ENCODE results near the gene TTC9C.
"Not testable (repeated sequence)": the region's sequence is repeated elsewhere in the genome, so short reads cannot be mapped to it uniquely, and the experiment has no call there.

Gene TTC9C

GRCh38 chr11:62709247-62710000 lies 18.9 kb upstream of the TTC9C start:
- peak; percentile 94 for DNase-seq (ENCODE audit: low read depth)

GRCh38 chr11:62710001-62710345 lies 18.3 kb upstream of the TTC9C start:
- DNase-seq (ENCODE audit: low read depth): no peak

GRCh38 chr11:62712276-62712812 lies 15.9 kb upstream of the TTC9C start:
- DNase-seq (ENCODE audit: low read depth): no peak

GRCh38 chr11:62712861-62713260 lies 15.4 kb upstream of the TTC9C start:
- no peak for DNase-seq (ENCODE audit: low read depth)

- DNase-seq (ENCODE audit: low read depth): no peak
Observed at GRCh38 chr11:62713343-62713742, 14.9 kb upstream of the TTC9C start.

GRCh38 chr11:62715150-62716130 lies 12.8 kb upstream of the TTC9C start:
- DNase-seq (ENCODE audit: low read depth): no peak

- no peak for DNase-seq (ENCODE audit: low read depth)
Observed at GRCh38 chr11:62716206-62716605, 12.1 kb upstream of the TTC9C start.

- DNase-seq (ENCODE audit: low read depth): no peak
Observed at GRCh38 chr11:62716816-62717215, 11.5 kb upstream of the TTC9C start.

- DNase-seq (ENCODE audit: low read depth): no peak
Observed at GRCh38 chr11:62719302-62719978, 8.8 kb upstream of the TTC9C start.

GRCh38 chr11:62721994-62722393 lies 6.3 kb upstream of the TTC9C start:
- no peak for DNase-seq (ENCODE audit: low read depth)

- DNase-seq (ENCODE audit: low read depth): no peak
Observed at GRCh38 chr11:62724171-62724570, 4.1 kb upstream of the TTC9C start.

- no peak for DNase-seq (ENCODE audit: low read depth)
Observed at GRCh38 chr11:62725646-62726045, 2.6 kb upstream of the TTC9C start.

GRCh38 chr11:62726156-62726914 lies 2.0 kb upstream of the TTC9C start:
- DNase-seq (ENCODE audit: low read depth): peak; percentile 10

- no peak for DNase-seq (ENCODE audit: low read depth)
Observed at GRCh38 chr11:62726915-62727164, 1.4 kb upstream of the TTC9C start.

GRCh38 chr11:62727165-62727871 lies 968 bp upstream of the TTC9C start, which contains the start of gene HNRNPUL2:
Gene HNRNPUL2 (minus strand): TSS chr11:62727457. CDS start chr11:62727156, 301 bp downstream.
- DNase-seq (ENCODE audit: low read depth): peak; percentile 99

- DNase-seq (ENCODE audit: low read depth): peak; percentile 72
Observed at GRCh38 chr11:62727872-62728170, 465 bp upstream of the TTC9C start.

GRCh38 chr11:62730076-62730475 lies 1.8 kb downstream of the TTC9C start:
- DNase-seq (ENCODE audit: low read depth): not testable (repeated sequence)

- DNase-seq (ENCODE audit: low read depth): no peak
Observed at GRCh38 chr11:62732830-62733229, 4.5 kb downstream of the TTC9C start.

GRCh38 chr11:62737196-62737595 lies 8.9 kb downstream of the TTC9C start:
- no peak for DNase-seq (ENCODE audit: low read depth)

GRCh38 chr11:62747475-62748160 lies 19.3 kb downstream of the TTC9C start:
- no peak for DNase-seq (ENCODE audit: low read depth)

GRCh38 chr11:62749931-62750330 lies 21.6 kb downstream of the TTC9C start:
- DNase-seq (ENCODE audit: low read depth): not testable (repeated sequence)
